HG03571 (cell line): ENCODE measurements around the gene ADAM22.

Source experiments
- ATAC-seq: cut with Tn5 transposase; IDR thresholded peaks from one replicate; pipeline ENCODE4 v1.9.1; 2021; ENCODE audit not compliant: unreplicated experiment

ADAM22 gene

DNA sequence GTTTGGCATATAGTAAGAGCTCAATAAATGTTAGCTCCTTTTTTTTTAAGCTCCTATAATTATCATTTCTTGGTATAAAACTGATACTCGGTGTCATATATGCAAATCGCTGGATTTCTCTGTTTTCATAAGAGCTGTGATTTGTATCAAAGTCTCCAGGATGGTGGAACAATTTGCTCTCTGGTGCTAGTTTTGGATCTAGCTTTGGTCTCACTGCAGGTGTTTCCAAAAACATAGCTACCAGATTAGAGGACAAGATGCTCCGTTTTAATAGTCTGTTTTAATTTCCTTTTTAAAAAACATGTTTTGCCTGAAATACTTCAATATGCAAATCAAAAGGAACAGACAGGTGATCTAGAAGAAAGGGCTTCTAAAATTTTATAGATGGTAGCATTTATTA is 25.3 kb downstream of the ADAM22 start:
- no peak for ATAC-seq

DNA sequence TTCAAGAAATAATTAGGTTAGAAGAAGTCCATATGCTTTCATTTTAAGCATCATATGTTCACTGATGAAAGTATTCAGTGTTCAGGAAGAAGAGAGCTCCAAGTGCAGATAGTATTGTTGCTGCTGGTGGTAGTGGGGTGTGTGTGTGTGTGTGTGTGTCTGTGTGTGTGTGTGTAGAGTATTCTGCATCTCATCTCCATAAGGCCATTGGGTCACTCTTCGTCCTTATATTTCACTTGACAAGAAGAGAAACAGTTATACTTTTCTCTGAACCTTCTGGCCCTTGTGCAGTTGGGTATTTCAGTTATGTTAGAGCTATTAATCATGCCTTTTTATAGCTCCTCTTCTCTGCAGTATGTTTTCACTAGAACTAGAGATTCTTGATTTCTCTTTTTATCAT is 26.2 kb downstream of the ADAM22 start:
- no peak for ATAC-seq

DNA sequence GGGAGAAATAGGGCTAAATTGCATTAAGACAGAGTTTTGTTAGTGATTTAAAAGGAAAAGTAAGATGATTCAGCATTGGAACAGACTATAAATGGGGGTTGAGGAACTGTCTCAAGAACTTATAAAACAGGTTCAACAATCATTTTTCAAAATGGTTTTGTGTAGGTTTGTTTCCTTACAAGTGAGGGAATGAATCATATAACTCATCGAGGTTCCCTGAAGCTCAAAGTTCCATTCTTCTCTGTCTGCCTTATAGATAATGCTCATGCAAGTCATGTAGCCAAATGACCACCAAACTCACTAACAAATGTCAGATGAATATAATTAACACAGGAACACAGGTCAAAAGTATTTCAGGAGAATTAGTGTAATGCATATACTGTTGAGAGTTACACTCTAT is 27.7 kb downstream of the ADAM22 start:
- ATAC-seq, result no peak

DNA sequence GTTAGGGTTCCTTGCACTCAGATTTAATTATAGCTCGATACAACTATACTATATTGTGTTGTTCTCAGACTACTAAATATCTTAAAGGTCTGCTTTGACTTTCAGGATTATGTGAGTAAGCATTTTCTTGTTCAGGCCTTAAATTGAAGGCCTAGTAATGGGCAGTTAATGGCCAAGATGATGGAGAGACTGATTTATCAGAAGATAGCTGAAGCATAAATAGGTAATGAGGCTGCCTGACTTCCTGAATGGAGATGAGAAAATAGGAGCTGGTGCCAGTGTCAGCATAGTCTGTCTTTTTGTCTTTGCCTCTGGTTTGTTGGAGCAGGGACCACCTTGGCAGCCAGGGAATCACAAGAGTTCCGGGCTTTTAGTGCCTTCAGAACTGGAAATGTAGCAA is 32.2 kb downstream of the ADAM22 start:
- no peak for ATAC-seq

DNA sequence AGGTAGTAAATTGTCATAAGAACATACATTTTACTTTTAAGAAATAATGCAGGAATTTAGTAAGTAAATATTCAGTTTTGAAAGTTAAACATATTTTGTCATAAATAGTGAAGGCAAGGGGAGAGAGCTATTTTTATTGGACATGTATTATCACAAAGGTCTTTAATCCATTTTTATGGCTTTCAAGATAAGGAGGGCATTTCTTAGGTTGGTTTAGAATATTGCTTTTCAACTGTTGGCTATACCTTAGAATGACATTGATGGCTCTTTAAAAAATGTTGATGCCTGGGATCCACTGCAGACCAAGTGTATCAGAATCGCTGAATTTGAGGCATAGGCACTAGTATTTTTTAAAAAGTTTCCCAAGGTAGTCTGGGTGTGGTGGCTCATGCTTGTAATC is 34.0 kb downstream of the ADAM22 start:
- ATAC-seq, result no peak

DNA sequence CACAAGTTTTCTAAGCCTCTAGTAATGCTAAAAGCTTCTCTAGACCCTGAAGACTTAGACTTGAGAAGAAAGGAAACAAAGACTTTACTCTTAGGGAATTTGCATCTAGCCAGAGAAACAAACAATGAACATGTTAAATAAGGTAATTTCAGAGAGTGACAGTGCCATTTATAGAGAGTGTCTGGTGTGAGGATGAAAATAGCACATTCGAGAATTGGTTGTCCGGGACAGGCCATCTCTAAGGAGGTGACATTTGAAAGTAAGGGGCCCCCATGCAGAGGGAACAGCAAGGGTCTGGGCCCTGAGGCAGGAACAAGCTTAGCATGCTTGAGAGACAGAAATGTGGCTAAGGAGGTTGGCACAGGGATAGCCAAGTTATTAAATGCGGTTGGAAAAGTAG is 48.1 kb downstream of the ADAM22 start:
- no peak for ATAC-seq

DNA sequence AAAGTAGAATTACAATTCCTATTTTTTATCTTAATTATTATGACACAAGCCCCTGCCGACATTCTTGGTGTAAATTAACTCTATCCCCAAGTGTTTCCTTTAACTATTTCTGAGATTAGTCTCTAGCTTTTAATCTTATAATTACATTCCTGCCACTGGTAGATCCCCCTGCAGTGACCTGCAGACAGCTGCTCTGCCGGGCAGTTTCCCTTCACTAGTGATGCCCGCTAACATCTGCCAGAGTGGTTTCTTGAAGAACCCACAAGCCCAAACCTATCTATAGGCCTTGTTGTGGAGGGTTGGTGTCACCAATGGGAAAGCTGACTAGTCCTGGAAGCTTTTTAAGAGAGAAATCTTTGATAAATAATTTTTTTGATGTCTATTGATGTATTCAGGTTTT is 50.0 kb downstream of the ADAM22 start:
- ATAC-seq, result no peak

DNA sequence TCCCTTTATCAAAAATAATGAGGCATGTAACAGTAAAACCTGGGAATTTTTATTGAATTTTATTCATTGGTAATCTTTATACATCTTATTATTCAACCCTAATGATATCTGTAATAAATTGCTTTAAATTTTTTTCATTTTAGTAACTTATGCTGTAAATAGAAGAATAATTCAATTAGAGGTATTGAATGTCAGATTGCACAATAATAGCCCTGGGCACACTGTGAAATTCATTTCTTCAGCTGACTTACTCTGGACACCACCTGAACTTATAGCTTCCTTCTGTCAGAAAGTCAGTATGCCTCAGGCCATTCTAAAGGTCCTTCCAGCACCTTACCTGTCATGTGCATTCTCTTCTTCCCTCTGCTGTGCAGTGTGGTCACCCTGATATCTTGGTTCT is 59.2 kb downstream of the ADAM22 start:
- no peak for ATAC-seq

DNA sequence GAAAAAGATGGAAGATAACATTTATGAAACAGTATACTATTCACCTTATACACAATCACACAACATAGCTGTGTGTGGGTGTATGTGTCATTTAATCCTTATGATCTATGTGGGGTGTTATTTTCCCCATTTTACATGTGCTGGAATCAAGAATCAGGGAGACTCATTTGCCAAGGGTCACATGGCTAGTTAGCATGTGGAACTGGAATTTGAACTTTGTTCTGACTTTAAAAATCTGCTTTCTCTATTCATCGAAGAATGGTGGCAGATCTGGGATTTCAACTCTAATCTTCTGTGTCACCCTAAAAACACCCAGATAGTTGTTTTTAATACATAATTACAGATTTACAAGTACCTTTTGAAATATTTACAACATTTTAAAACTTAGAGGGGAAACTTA is 65.2 kb downstream of the ADAM22 start:
- ATAC-seq, result no peak

DNA sequence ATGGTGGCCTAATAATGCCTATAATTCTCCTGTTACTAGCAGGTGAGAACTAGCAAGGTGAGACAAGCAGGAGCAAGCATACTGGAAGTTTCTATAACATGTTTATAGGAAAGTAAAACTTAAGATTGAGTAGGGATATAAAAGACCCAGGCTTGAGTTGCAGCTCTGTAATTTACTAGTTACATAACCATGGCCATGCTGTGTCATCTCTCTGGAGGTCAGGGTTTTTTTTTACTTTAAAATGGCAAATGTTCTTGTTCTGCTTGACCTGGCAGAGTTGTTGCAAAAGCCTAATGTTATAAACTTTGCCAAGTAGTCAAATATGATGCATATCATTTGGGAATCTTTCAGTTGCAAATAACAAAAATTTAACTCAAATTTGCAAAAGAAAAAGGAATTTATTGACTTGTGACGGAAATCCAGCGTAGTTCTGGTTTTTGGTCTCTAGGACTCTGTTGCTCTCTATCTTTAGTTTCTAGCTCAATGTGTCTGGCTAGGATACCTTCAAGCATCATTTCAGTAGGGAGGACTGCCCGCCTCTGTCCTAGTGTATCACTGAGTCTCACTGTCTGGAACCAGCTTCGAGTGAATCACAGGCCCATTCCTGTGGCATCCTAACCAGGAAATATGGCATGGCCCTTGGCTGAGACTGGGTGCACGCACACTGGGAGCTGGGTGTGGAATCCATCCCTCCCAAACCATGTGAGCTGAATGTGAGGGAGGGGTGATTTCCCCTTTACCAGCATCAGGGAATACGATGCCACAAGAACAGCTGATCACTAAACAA is 67.9 kb downstream of the ADAM22 start:
- no peak for ATAC-seq

DNA sequence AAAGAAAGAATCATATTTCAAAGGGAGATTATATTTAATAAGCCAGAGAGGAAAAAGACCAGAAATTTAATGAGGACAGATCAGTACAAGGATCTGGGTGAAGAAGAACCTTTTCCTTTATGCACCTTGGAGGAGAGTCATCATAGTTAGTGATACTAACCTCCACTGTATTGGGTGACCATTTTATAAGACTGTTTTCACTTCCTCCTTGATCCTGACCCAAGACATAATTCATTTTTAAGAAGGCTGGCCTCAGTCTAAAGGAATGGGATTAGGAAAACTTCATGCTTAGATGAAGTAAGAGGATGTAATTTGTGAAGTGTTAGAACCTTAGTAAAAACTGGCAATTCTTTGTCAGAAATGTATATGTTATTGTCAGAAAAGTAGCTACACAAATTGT is 68.6 kb downstream of the ADAM22 start:
- ATAC-seq, result no peak

DNA sequence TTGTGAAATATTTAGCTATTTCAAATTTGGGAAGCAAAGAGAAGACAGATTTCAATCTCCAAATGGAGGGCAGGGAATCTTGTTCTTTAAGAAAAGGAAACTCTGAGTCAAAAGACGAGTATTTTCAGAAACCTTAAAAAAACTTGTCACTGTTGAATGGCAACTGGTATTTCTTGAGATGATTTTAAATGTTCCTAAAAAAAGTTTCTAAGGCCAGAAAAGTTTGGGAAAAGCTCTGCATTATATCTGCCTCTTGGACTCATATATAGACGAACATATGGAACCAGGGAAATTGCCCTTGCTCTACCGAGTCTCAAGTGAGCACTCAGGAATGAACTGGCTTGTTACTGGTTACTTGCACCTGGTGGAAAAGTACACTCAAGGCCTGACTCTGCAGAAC is 69.5 kb downstream of the ADAM22 start:
- ATAC-seq, result no peak

DNA sequence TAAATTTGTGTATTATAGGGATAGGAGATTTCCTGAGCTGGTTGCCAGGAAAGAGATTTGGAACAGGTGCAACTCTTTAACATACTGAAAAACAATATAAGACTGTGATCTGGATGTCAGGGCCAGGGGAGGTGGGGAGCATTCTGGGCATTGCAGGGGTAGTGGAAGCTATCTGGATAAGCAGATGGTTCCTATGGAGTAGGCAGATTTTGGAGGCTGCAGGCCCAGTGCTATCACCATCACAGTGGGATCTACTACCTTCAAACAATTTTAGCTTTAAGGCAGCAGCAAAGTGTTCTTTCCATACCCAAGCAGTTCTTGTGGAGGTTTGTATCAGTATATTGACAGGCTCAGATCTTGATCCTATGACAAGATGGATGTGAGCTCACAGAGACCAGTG is 71.1 kb downstream of the ADAM22 start:
- ATAC-seq, result no peak

DNA sequence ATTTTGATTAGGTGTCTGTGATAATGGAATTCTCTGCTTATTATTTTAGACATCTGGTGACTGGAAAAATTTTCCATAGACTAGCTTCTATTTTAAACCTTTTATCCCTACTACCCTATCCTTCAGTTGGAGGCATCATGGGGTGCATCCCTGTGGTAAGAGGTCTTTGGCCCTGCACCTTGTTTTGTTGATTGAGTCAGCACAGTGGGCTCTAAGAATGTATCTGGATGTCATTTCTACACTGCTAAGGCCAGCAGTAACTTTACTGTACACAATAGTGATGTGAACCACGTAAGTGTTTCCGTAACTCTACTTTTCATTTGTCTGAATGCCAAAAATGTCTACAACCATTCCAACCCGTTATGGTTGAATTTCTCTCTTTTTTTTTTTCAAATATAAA is 75.6 kb downstream of the ADAM22 start:
- ATAC-seq, result no peak

DNA sequence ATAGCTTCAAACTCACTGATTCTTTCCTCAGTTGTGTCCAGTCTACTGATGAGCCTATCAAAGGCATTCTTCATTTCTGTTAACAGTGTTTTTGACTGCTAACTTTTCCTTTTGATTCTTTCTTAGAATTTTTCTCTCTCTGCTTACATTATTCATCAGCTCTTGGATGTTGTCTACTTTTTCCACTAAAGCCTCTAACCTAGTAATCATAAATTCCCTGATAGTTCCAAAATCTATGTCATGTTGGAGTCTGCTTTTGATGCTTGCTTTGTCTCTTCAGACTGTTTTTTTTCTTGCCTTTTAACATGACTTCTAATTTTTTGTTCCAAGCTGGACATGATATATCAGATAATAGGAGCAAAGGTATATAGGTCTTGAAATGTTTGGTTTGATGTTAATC is 78.0 kb downstream of the ADAM22 start:
- ATAC-seq, result no peak

DNA sequence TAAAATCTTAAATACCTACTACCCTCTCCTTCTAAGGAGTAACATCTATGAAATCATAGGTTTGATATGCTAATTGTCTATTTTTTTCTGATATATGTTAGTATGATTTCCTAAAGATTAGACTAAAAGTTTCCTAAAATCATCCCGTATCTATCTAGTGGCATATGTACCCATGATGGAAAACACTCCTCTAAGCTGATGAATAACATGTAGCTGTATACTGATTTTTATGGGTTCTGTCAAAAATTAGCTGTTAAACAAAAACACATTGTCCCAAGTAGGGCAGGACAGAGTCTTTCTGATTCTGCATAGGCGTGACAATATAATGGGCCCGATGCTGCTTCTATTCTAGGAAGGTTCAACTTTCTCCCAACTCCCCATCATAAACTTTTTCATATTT is 79.9 kb downstream of the ADAM22 start:
- no peak for ATAC-seq

DNA sequence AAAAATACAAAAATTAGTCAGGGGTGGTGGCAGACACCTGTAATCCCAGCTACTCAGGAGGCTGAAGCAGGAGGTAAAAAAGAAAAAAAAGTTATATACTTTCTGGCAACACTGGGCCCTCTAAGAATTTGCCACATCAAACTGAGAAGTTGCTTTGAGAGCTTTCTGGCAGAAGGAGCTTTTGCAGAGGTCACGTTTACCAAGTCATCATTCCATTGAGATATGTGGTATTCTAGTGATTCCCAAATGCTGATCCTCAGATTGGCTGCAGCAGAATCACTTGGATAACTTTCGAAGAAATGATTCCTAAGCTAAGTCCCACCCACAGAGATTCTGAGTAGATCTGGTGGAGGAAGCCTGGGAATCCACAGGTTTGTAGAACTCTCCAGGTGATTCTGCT is 80.5 kb downstream of the ADAM22 start:
- no peak for ATAC-seq

DNA sequence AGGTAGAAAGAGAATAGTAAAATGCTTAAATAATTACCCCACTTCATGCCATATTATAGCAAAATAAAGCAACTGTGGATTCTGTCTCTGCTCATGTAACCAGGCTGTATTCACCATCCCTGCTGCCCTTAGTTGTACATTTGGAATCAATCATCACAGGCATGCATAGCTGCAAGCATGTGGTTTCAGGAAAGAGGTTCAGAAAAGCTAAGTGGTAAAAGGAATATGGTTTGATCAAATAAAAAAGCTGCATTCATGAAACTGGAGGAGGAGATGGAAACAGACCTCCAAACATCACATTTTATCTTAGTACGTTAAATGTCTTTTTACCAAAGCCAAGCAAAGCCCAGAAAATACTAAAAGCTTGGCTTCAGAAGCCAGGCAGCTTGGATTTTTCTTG is 81.3 kb downstream of the ADAM22 start:
- ATAC-seq, result no peak

DNA sequence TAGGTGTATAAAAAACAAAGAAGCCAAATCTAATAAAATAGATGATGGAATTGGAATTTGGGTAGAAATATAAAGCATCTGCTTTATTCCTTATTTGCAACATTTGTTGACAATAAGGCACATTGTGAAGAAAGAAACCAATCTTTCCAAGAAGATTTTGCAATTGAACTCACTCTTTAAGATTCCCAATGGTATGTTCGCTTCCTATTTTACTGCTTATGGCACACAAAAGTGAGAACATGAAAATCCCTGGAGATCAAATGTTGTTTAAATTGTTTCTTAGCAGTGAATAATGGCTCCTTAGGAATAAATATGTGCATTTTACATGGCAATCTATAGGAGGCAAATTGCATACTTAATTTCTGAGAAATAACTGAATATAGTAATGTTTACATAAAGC is 84.5 kb downstream of the ADAM22 start:
- ATAC-seq, result no peak

DNA sequence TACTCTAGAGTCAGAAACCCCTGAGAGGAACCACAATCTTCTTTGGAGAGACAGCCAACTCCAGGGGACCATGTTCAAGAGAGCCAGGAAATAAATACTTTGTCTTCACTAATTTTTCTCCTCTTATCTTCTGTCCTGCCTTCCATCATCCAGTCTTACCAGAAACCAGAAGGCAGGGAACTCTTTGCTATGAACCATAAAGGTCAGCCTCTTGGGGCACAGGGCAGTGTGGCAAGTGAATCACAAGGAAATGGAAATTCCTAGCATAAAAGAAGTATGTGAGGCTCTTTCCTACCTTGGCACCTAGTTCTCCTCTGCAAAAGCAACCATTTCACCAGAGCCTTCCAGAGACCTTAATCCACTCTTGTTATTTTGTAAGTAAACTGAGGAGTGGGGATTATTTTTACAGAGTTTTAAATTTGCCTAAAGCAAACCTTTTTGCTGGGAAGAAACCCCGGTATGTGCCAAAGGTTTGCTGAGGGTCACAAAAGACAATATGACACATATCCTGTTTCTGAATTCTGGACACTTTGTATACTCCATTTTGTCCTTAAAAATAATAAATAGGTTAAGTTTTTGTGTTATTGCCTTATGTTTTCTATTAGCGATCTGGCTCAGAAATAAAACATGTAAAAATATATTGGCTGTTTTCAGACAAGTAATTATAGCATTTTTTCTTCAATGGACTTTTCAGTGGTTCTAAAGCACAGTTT is 87.1 kb downstream of the ADAM22 start:
- ATAC-seq, result no peak

DNA sequence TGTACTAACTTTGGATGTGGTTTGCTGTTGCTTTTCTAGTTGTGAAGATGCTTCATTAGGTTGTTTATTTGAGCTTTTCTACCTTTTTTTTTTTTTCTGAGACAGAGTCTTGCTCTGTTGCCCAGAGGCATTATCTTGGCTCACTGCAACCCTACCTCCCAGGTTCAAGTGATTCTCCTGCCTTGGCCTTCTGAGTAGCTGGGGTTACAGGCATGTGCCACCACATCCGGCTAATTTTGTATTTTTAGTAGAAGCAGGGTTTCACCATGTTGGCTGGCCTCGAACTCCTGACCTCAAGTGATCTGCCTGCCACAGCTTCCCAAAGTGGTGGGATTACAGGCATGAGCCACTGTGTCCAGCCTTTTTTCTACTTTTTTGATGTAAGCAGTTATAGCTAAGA is 93.7 kb downstream of the ADAM22 start:
- ATAC-seq, result no peak

DNA sequence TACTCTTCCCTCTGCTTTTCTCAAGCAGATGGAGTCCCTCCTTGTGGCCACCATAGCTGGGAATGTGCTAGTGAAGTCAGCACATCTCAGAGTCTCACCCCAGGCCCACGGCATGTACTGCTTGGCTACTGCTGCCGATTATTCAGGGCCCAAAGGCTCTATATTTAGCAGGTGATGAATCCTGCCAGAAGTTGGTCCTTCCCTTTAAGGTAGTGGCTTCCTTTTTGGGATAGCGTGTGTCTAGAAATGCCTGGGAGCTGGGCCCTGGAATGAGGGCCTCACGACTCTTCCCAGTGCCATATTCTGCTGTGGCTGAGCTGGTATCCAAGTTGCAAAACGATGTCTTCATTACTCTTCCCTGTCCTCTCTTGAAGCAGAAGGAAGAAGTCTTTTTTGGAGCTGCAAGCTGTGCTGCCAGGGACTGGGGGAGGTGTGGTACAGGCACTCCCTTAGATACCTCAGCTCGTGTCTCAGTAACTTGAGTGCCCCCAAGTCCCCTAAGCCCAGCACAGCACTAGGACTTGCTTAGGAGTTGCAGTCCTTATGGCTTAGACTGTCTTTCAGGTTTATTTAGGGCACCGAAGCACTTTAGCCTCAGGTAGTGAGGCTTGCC is 100.1 kb downstream of the ADAM22 start:
- ATAC-seq, result no peak
